Esophagus (tissue), 2 donors: ENCODE measurements around the gene IL10RA. TPM values are rescaled to one million over a fixed set of nuclear protein-coding genes. Genes with fewer than 3 reads are reported as not detected.
A peak's percentile ranks its signal among the peaks of the same experiment; 100 is the strongest.

ENCODE experiments used
- H3K27ac ChIP-seq, 2 donors: one replicate each; pipeline ENCODE4 v1.5.1; 2013; ENCODE audit warnings: low read depth in 2 of 2, mild to moderate bottlenecking in 2 of 2, inconsistent platforms in 1 of 2, low read length in 1 of 2, moderate library complexity in 1 of 2
- H3K27me3 ChIP-seq, 2 donors: one replicate each; pipeline ENCODE4 v1.6.1; 2013; ENCODE audit warnings: low read length in 2 of 2, control low read depth in 1 of 2, mild to moderate bottlenecking in 1 of 2; ENCODE audit not compliant: insufficient read depth in 2 of 2, control insufficient read depth in 1 of 2
- H3K36me3 ChIP-seq, 2 donors: one replicate each; pipeline ENCODE4 v1.6.1; 2013; ENCODE audit warnings: low read length in 1 of 2; ENCODE audit not compliant: control insufficient read depth in 2 of 2, insufficient read depth in 2 of 2
- H3K4me1 ChIP-seq, 2 donors: one replicate each; pipeline ENCODE4 v1.6.1; 2013; ENCODE audit warnings: low read length in 1 of 2; ENCODE audit not compliant: control insufficient read depth in 2 of 2, insufficient read depth in 2 of 2
- H3K4me3 ChIP-seq, 2 donors: one replicate each; pipeline ENCODE4 v1.5.1; 2013; ENCODE audit warnings: low read length in 2 of 2, mild to moderate bottlenecking in 2 of 2, low read depth in 1 of 2, moderate library complexity in 1 of 2
- H3K9me3 ChIP-seq, 2 donors: one replicate each; pipeline ENCODE4 v1.6.1; 2013; ENCODE audit warnings: mild to moderate bottlenecking in 2 of 2, low read depth in 1 of 2, low read length in 1 of 2, moderate library complexity in 1 of 2; ENCODE audit not compliant: control insufficient read depth in 2 of 2, insufficient read depth in 1 of 2
- WGBS, 2 donors: extraction: QIAGEN DNeasy Blood & Tissue Kit; methylation state at CpG; one replicate each; pipeline ENCODE4 v1.1.7; 2013; 5-methylcytosine and 5-hydroxymethylcytosine counted together
- polyA plus RNA-seq, 2 donors: library from polyadenylated mRNA; stranded (reverse); fragments of 200-250 nt; gene quantifications; one replicate each; pipeline ENCODE4 v1.2.3, GENCODE V29; 2013
- donor health status: healthy with polysubstance abuse.
- donor health status: Bipolar disorder and iron deficiency.

Gene IL10RA
- polyA plus RNA-seq, 2 donors: 2.0 to 2.2 TPM

DNA sequence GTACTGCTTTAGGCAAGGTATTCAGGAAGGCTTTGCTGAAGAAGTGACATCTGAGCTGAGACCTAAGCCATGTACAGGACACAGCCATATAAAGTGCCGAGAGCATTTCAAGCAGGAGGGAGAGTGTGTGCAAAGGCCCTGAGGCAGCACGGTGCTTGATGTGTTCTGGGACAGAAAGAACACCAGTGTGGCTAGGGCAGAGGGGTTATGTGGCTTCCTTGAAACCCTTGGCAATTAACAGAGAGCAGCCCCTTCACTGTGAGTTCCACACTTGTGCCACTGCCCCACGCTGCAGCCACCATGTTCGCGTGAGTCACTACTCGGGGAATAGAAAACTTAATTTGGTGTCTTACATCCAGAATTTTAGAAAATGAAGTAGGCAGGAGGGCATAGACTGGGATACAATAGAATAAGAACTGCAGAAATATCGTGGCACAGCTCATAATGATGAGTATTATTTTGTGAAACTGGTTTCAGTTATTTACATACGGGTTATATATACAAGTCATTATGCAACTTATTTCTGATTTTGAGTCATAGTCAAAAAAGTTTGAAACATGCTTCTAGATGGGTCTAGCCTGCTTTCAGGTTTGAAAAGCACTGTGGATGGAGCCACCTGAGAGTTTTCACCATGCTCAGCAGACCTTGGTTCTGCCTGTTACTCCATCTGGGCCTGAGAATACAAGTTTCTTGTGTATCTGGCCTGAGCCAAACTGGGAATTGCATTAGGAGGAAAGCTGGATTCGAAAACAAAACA, 11.8 kb downstream of the IL10RA start:
- Histone ChIP-seq H3K9me3 (no peaks in the 10 kb centered on the region), H3K27me3 (no peaks in the 10 kb centered on the region), H3K27ac (no peak overlapping the region), H3K36me3 (peaks cover 0 to 6% of the 10 kb centered on the region in 2 donors), H3K4me3 (no peak overlapping the region), H3K4me1 (peaks cover 0 to 8% of the 10 kb centered on the region in 2 donors)
- WGBS, 2 donors: 79 to 88% methylated on average over 9 of the region's 9 CpGs

DNA sequence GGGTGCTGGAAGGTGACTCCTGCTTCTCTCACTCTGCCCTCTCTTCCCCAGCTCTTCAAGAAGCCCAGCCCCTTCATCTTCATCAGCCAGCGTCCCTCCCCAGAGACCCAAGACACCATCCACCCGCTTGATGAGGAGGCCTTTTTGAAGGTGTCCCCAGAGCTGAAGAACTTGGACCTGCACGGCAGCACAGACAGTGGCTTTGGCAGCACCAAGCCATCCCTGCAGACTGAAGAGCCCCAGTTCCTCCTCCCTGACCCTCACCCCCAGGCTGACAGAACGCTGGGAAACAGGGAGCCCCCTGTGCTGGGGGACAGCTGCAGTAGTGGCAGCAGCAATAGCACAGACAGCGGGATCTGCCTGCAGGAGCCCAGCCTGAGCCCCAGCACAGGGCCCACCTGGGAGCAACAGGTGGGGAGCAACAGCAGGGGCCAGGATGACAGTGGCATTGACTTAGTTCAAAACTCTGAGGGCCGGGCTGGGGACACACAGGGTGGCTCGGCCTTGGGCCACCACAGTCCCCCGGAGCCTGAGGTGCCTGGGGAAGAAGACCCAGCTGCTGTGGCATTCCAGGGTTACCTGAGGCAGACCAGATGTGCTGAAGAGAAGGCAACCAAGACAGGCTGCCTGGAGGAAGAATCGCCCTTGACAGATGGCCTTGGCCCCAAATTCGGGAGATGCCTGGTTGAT, 12.6 kb downstream of the IL10RA start:
- Histone ChIP-seq H3K4me3 (no peak overlapping the region), H3K9me3 (no peaks in the 10 kb centered on the region), H3K36me3 (peaks cover 0 to 6% of the 10 kb centered on the region in 2 donors), H3K4me1 (peaks cover 0 to 5% of the 10 kb centered on the region in 2 donors), H3K27ac (no peak overlapping the region), H3K27me3 (no peaks in the 10 kb centered on the region)
- WGBS, 2 donors: 91 to 92% methylated on average over 10 of the region's 10 CpGs

DNA sequence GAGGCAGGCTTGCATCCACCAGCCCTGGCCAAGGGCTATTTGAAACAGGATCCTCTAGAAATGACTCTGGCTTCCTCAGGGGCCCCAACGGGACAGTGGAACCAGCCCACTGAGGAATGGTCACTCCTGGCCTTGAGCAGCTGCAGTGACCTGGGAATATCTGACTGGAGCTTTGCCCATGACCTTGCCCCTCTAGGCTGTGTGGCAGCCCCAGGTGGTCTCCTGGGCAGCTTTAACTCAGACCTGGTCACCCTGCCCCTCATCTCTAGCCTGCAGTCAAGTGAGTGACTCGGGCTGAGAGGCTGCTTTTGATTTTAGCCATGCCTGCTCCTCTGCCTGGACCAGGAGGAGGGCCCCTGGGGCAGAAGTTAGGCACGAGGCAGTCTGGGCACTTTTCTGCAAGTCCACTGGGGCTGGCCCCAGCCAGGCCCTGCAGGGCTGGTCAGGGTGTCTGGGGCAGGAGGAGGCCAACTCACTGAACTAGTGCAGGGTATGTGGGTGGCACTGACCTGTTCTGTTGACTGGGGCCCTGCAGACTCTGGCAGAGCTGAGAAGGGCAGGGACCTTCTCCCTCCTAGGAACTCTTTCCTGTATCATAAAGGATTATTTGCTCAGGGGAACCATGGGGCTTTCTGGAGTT, 13.3 kb downstream of the IL10RA start:
- Histone ChIP-seq H3K9me3 (no peaks in the 10 kb centered on the region), H3K27me3 (no peaks in the 10 kb centered on the region), H3K27ac (no peak overlapping the region), H3K4me1 (peaks cover 0 to 4% of the 10 kb centered on the region in 2 donors), H3K4me3 (no peak overlapping the region), H3K36me3 (peaks cover 0 to 6% of the 10 kb centered on the region in 2 donors)
- 74 to 75% methylated on average over 3 of the region's 3 CpGs for WGBS, 2 donors

DNA sequence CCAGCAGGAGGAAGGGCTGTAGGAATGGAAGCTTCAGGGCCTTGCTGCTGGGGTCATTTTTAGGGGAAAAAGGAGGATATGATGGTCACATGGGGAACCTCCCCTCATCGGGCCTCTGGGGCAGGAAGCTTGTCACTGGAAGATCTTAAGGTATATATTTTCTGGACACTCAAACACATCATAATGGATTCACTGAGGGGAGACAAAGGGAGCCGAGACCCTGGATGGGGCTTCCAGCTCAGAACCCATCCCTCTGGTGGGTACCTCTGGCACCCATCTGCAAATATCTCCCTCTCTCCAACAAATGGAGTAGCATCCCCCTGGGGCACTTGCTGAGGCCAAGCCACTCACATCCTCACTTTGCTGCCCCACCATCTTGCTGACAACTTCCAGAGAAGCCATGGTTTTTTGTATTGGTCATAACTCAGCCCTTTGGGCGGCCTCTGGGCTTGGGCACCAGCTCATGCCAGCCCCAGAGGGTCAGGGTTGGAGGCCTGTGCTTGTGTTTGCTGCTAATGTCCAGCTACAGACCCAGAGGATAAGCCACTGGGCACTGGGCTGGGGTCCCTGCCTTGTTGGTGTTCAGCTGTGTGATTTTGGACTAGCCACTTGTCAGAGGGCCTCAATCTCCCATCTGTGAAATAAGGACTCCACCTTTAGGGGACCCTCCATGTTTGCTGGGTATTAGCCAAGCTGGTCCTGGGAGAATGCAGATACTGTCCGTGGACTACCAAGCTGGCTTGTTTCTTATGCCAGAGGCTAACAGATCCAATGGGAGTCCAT, 14.1 kb downstream of the IL10RA start:
- no peaks in the 10 kb centered on the region for H3K27me3 ChIP-seq
- H3K27ac ChIP-seq: no peak overlapping the region
- WGBS, 2 donors: 88 to 91% methylated on average over 4 of the region's 4 CpGs
- no peaks in the 10 kb centered on the region for H3K9me3 ChIP-seq
- no peak overlapping the region for H3K4me3 ChIP-seq
- peaks cover 0 to 2% of the 10 kb centered on the region in 2 donors for H3K4me1 ChIP-seq
- H3K36me3 ChIP-seq: peaks cover 0 to 6% of the 10 kb centered on the region in 2 donors

DNA sequence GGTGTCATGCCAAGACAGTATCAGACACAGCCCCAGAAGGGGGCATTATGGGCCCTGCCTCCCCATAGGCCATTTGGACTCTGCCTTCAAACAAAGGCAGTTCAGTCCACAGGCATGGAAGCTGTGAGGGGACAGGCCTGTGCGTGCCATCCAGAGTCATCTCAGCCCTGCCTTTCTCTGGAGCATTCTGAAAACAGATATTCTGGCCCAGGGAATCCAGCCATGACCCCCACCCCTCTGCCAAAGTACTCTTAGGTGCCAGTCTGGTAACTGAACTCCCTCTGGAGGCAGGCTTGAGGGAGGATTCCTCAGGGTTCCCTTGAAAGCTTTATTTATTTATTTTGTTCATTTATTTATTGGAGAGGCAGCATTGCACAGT, 14.6 kb downstream of the IL10RA start:
- Histone ChIP-seq H3K9me3 (no peaks in the 10 kb centered on the region), H3K27ac (no peak overlapping the region), H3K27me3 (no peaks in the 10 kb centered on the region), H3K4me1 (peaks cover 0 to 2% of the 10 kb centered on the region in 2 donors), H3K4me3 (no peak overlapping the region), H3K36me3 (peaks cover 0 to 6% of the 10 kb centered on the region in 2 donors)
- WGBS, 2 donors: 96 to 100% methylated on average over 1 of the region's 1 CpG

DNA sequence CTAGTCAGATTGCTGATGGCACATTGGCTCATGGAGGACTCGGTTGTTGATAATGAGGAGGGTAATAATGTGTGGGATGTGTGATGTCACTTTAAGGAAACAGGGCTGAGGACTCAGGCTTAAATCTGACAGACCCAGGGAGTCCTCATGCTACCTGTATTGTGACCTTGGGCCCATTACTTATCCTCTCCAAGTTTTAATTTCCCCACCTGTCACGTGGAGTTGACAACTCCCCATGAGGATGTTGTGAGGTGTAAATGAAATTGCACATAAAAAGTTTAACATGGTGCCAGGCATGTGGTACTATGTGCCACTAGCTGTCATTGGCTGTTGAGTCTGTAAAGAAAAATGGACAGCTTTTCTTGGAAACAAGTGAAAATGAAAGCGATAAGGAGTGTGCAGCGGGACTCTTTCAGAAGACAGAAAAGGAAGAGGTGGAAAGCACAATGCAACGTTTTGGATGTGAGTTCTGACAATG, 15.3 kb downstream of the IL10RA start:
- Histone ChIP-seq H3K27me3 (no peaks in the 10 kb centered on the region), H3K36me3 (peaks cover 0 to 6% of the 10 kb centered on the region in 2 donors), H3K27ac (peak overlapping the region; percentile 51 to 66), H3K4me3 (no peak overlapping the region), H3K9me3 (no peaks in the 10 kb centered on the region), H3K4me1 (peaks cover 0 to 2% of the 10 kb centered on the region in 2 donors)
- WGBS, 2 donors: 64 to 69% methylated on average over 5 of the region's 5 CpGs

DNA sequence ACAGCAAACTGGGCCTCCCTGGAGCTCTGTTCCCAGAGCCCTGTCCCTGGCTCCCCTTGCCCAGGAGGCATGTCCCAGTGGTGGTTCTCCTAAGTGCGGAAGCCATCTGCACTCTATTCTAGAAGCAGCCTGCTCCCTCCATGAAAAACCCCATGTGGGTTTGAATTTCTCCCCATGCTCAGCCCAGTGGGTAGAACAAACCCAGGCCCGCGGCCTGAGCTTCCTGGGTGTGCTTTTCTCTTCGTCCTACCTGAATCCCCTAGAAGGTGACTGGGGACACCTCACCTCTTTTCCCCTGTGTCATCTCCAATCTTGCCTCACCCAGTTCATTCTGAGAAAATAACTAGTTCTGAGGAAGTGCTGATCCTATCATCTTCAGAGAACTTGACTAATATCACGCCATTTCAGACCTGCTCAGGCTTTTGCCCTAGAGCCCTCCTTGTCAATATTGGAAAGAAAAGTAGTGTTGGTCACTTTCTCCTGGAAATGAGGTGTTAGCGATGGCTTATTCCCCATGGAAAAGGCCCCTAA, 15.9 kb downstream of the IL10RA start:
- no peak overlapping the region for H3K4me3 ChIP-seq
- H3K27ac ChIP-seq: peak overlapping the region; percentile 51 to 66
- peaks cover 0 to 6% of the 10 kb centered on the region in 2 donors for H3K4me1 ChIP-seq
- H3K27me3 ChIP-seq: no peaks in the 10 kb centered on the region
- no peaks in the 10 kb centered on the region for H3K9me3 ChIP-seq
- peaks cover 0 to 6% of the 10 kb centered on the region in 2 donors for H3K36me3 ChIP-seq
- 81 to 88% methylated on average over 6 of the region's 6 CpGs for WGBS, 2 donors

DNA sequence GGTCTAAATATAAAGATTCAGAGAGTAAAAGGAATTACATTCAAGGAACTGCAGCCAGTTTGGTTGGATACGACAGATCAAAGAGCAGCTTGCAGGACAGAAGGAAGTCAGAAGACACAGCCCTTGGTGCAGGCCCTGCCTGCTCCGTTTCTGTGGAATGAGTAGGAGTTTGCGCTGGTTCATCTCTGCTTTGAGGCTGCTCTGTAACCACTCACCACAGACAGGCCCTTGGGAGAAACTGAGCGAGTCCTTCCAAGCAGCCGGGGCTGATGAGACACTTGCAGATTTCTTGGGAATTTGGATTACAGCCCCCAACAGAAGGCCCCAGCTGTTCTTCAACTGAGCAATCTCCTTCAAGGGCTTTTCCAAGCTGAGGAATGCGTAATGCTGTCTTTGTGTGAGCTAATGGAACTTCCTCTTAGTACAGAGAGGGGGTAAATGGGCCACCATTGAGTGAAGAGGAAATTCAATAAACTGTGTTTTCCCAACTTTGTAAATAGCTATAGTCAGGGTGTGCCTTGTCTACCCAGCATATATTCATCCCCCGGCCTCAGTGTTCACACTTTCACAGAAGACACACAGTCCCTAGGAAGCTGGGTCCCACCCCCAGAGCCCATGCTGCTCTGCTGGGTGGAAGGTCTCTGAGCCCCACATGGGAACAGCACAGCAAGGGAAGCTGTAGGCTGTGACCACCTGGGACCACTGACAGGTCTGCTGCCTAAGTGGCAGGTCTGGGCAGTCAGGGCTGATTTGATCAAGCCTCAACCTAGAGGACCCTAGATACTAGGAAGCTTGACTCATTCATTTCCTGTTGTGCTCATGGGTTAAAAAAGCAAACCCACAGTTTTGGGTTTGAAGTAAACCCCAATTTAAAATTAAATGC, 16.6 kb downstream of the IL10RA start:
- Histone ChIP-seq H3K27me3 (no peaks in the 10 kb centered on the region), H3K4me1 (peaks cover 0 to 7% of the 10 kb centered on the region in 2 donors)
- 59 to 64% methylated on average over 7 of the region's 7 CpGs for WGBS, 2 donors

More for the DNA sequence above, 16.6 kb downstream of the IL10RA start:
- peak overlapping the region; percentile 66 to 78 for H3K27ac ChIP-seq
- H3K9me3 ChIP-seq: no peaks in the 10 kb centered on the region
- H3K4me3 ChIP-seq: no peak overlapping the region
- H3K36me3 ChIP-seq: peaks cover 0 to 6% of the 10 kb centered on the region in 2 donors
